Keratinocyte (primary cell): ENCODE data around the gene ITPA. TPM values are rescaled to one million over a fixed set of nuclear protein-coding genes. Genes with fewer than 3 reads are reported as not detected.

Experiments
- DNase-seq: peaks from one replicate; pipeline ENCODE4 v3.0.0-alpha.2; 2011; ENCODE audit warnings: low read depth, missing footprints, low spot score
- FAIRE-seq: peaks from 2 replicates; lab custom pipeline; 2011; peaks lifted over from hg19 to GRCh38; lab: Jason Lieb, UNC
- H2AFZ ChIP-seq: 2 replicates; pipeline ENCODE4 v1.6.0; 2012; ENCODE audit warnings: low read length, control low read depth, inconsistent platforms; ENCODE audit not compliant: control insufficient read depth
- H3K27ac ChIP-seq: 2 replicates; pipeline ENCODE4 v1.5.1; 2011; ENCODE audit warnings: low read length; ENCODE audit not compliant: control insufficient read depth, insufficient read depth
- H3K27me3 ChIP-seq: 3 replicates; pipeline ENCODE4 v1.6.0; 2011; ENCODE audit warnings: low read length; ENCODE audit not compliant: control insufficient read depth, insufficient read depth; ENCODE audit errors: extremely low read depth
- H3K36me3 ChIP-seq, 2 experiments: 2 replicates in 1 of 2; 3 replicates in 1 of 2; pipeline ENCODE4 v1.5.1; 2011; ENCODE audit warnings: low read length in 2 of 2, mild to moderate bottlenecking in 1 of 2; ENCODE audit not compliant: control insufficient read depth in 2 of 2, insufficient read depth in 2 of 2; ENCODE audit errors: extremely low read depth in 1 of 2
- H3K4me1 ChIP-seq: 3 replicates; pipeline ENCODE4 v1.5.1; 2011; ENCODE audit warnings: low read length; ENCODE audit not compliant: control insufficient read depth, insufficient read depth; ENCODE audit errors: extremely low read depth
- H3K4me2 ChIP-seq: 3 replicates; pipeline ENCODE4 v1.6.0; 2011; ENCODE audit warnings: low read depth, low read length; ENCODE audit not compliant: control insufficient read depth, insufficient read depth; ENCODE audit errors: extremely low read depth
- H3K4me3 ChIP-seq, 3 experiments: fragments of 200-600 bp in 1 of 3; sonication (generic) in 1 of 3; 2 replicates in 2 of 3; 3 replicates in 1 of 3; pipeline ENCODE4 v1.5.1; 2011 to 2016; ENCODE audit warnings: low read length in 3 of 3, mild to moderate bottlenecking in 3 of 3, control low read depth in 2 of 3, inconsistent platforms in 1 of 3, low read depth in 1 of 3, mixed read lengths in 1 of 3, mixed run types in 1 of 3, moderate library complexity in 1 of 3; ENCODE audit not compliant: control insufficient read depth in 2 of 3, insufficient read depth in 2 of 3; ENCODE audit errors: extremely low read depth in 1 of 3
- H3K79me2 ChIP-seq: 2 replicates; pipeline ENCODE4 v1.6.0; 2012; ENCODE audit warnings: low read length; ENCODE audit not compliant: control insufficient read depth, insufficient read depth
- H3K9ac ChIP-seq: 3 replicates; pipeline ENCODE4 v1.6.0; 2011; ENCODE audit warnings: low read length; ENCODE audit not compliant: control insufficient read depth, insufficient read depth; ENCODE audit errors: extremely low read depth
- H3K9me1 ChIP-seq: 3 replicates; pipeline ENCODE4 v1.6.0; 2011; ENCODE audit warnings: low read length; ENCODE audit not compliant: control insufficient read depth, insufficient read depth; ENCODE audit errors: extremely low read depth
- H3K9me3 ChIP-seq: 2 replicates; pipeline ENCODE4 v1.5.1; 2012; ENCODE audit warnings: low read depth, low read length; ENCODE audit not compliant: control insufficient read depth
- H4K20me1 ChIP-seq: 3 replicates; pipeline ENCODE4 v1.6.0; 2011; ENCODE audit warnings: low read length; ENCODE audit not compliant: control insufficient read depth, insufficient read depth; ENCODE audit errors: extremely low read depth
- EZH2 ChIP-seq: IDR thresholded peaks from one replicate; pipeline ENCODE4 v1.6.1; 2012; ENCODE audit warnings: inconsistent platforms, mild to moderate bottlenecking, low read length, moderate library complexity
- dilution Hi-C: fragments of 300-500 bp; cut with MboI; formaldehyde crosslinking; loops from one replicate; pipeline ENCODE4 v1.7.0; 2020; ENCODE audit warnings: low sequenced_read_pairs; ENCODE audit not compliant: extremely low pct_ligation_motif_present
- polyA plus RNA-seq, 5 experiments: library from polyadenylated mRNA; depleted of rRNA in 3 of 5; stranded (reverse) in 3 of 5; stranded (forward) in 1 of 5; unstranded in 1 of 5; fragments of >200 nt; gene quantifications; 1 replicate in 1 of 5; 2 replicates in 3 of 5; 3 replicates in 1 of 5; pipeline versions ENCODE4 v1.2.1 to v1.2.3, GENCODE V29; 2011 to 2012; ENCODE audit warnings: missing spikeins in 2 of 5, low read depth in 1 of 5, low replicate concordance in 1 of 5
- TF ChIP-seq, protein P1 (sequence below), 3 experiments: IDR thresholded peaks in 1 of 3; conservative IDR thresholded peaks in 1 of 3; optimal IDR thresholded peaks in 1 of 3; 2 replicates in 2 of 3; 3 replicates in 1 of 3; pipeline versions ENCODE3 to v1.5.1; 2011; ENCODE audit warnings: low read length in 3 of 3, mild to moderate bottlenecking in 3 of 3, moderate library complexity in 2 of 3, control low read depth in 1 of 3, inconsistent platforms in 1 of 3; ENCODE audit not compliant: insufficient read depth in 2 of 3; ENCODE audit errors: extremely low read depth in 1 of 3

ITPA gene
- polyA plus RNA-seq, 1 donor (not counting 4 experiments of a cell fraction or from before 2014, with no cell fraction given): 40.5 TPM

DNA sequence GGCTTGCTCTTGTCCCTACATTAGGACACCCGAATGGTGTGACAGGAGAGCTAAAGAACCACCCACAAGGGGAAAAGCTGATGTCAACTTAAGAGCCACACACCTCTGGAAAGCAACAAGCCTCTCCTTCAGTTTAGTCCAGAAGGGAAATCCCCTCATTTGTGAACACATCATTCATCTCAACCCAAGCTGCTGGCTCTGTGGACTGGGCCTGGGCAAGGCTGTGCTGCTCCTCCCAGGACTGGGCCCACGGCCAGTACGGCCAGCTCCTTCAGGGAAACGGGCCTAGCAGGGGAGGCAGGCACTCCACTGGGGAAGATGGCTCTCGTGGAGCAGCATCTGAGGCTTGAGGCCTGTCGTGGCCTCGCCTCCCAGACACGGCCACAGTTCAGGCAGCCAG is 42.5 kb downstream of the ITPA start:
- Histone ChIP-seq H2AFZ (no peak overlapping the region), H3K4me3 (no peak overlapping the region), H3K4me1 (no peaks in the 10 kb centered on the region), H3K79me2 (no peaks in the 10 kb centered on the region), H3K27ac (no peak overlapping the region), H3K9me3 (no peaks in the 10 kb centered on the region), H3K4me2 (no peak overlapping the region), H4K20me1 (no peaks in the 10 kb centered on the region), H3K9me1 (no peaks in the 10 kb centered on the region), H3K27me3 (no peaks in the 10 kb centered on the region), H3K36me3 (peaks cover 17 to 24% of the 10 kb centered on the region in 2 experiments), H3K9ac (no peak overlapping the region)
- FAIRE-seq: no peak
- TF ChIP-seq EZH2: no peak
- TF ChIP-seq, protein P1, sequence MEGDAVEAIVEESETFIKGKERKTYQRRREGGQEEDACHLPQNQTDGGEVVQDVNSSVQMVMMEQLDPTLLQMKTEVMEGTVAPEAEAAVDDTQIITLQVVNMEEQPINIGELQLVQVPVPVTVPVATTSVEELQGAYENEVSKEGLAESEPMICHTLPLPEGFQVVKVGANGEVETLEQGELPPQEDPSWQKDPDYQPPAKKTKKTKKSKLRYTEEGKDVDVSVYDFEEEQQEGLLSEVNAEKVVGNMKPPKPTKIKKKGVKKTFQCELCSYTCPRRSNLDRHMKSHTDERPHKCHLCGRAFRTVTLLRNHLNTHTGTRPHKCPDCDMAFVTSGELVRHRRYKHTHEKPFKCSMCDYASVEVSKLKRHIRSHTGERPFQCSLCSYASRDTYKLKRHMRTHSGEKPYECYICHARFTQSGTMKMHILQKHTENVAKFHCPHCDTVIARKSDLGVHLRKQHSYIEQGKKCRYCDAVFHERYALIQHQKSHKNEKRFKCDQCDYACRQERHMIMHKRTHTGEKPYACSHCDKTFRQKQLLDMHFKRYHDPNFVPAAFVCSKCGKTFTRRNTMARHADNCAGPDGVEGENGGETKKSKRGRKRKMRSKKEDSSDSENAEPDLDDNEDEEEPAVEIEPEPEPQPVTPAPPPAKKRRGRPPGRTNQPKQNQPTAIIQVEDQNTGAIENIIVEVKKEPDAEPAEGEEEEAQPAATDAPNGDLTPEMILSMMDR (optimal IDR thresholded peaks at IDR 0.05 in 1 of 3, IDR thresholded peaks at IDR 0.05 in 1 of 3, conservative IDR thresholded peaks at IDR 0.05 in 1 of 3; ENCODE audit: extremely low read depth in 1 of 3, insufficient read depth in 2 of 3, low read length in 3 of 3): no peak
- DNase-seq: no peak
- dilution Hi-C loops: no loop called here

DNA sequence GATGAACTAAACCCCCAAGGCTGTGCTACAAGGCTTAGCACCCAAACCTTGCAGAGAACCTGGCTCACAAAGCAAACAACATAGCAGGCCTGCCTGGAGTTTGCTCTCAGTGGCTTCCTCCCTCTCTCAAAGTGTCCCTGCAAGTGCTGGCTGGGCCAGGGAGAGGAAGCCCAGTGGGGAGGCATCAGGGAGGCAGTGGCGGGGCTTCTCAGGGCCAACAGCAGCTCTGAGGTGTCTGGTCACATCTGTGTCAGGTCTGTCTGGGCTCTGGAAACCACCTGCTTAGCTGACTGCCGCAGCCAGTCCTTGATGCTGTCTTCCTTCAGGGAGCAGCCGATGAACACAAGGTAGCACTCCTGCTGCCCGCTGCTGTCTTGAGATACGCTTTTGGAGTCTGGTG is 46.4 kb downstream of the ITPA start:
- Histone ChIP-seq H3K27me3 (no peaks in the 10 kb centered on the region), H3K9me3 (no peaks in the 10 kb centered on the region), H3K4me3 (no peak overlapping the region), H3K27ac (no peak overlapping the region), H3K36me3 (peaks cover 24 to 43% of the 10 kb centered on the region in 2 experiments), H4K20me1 (no peaks in the 10 kb centered on the region), H3K4me1 (no peaks in the 10 kb centered on the region), H3K4me2 (no peak overlapping the region), H2AFZ (no peak overlapping the region), H3K79me2 (no peaks in the 10 kb centered on the region), H3K9me1 (no peaks in the 10 kb centered on the region), H3K9ac (no peak overlapping the region)
- no peak for DNase-seq
- TF ChIP-seq, protein P1 (optimal IDR thresholded peaks at IDR 0.05 in 1 of 3, IDR thresholded peaks at IDR 0.05 in 1 of 3, conservative IDR thresholded peaks at IDR 0.05 in 1 of 3; ENCODE audit: extremely low read depth in 1 of 3, insufficient read depth in 2 of 3, low read length in 3 of 3): no peak
- no peak for TF ChIP-seq EZH2
- FAIRE-seq: no peak
- dilution Hi-C loops: no loop called here
